ENCODE data around the gene FZD2.

Gene FZD2

DNA sequence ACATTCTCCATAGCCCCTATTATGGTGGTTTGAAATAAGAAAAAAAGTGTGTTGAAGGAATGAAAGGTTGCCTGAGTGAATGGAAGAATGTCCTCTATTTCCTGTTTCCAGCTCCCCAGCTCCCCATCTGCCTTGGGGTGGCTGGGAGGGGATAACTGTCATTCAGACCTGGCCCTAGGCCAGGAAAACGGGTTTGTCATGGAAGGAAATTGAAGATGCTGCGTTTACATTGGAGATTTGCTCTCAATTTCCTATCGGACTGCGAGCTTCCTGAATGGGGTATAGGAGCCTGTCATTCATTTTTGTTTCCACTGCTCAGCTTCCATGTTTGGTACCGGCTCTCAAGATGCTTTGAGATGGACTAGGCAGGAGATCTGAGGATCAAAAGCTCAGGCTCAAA, 2.2 kb upstream of the FZD2 start:
- Histone ChIP-seq H3K9me3 (replicated peaks in 1 of 11) (no peaks in the 10 kb centered on the region), H3K27me3 (no peaks in the 10 kb centered on the region), H3K4me1 (peaks cover 39 to 48% (median 42%) of the 10 kb centered on the region in 10 experiments), H3K36me3 (peaks cover 0 to 10% (median 0%) of the 10 kb centered on the region in 11 experiments; a peak in 5 of 22 replicates), H3K9ac (peak overlapping the region in 3 of 11 experiments; percentile 89 to 96 (median 93); a peak in 3 of 22 replicates), H3K27ac (no peak overlapping the region; a peak in 1 of 22 replicates), H4K20me1 (peaks cover 0 to 20% (median 0%) of the 10 kb centered on the region in 11 experiments; a peak in 6 of 22 replicates), H3K4me2 (peak overlapping the region; percentile 85 to 99 (median 90); a peak in 21 of 22 replicates), H3K4me3 (no peak overlapping the region; a peak in 1 of 20 replicates)
- TF ChIP-seq Cebpa-rat (IDR thresholded peaks at IDR 0.05) = no peak

DNA sequence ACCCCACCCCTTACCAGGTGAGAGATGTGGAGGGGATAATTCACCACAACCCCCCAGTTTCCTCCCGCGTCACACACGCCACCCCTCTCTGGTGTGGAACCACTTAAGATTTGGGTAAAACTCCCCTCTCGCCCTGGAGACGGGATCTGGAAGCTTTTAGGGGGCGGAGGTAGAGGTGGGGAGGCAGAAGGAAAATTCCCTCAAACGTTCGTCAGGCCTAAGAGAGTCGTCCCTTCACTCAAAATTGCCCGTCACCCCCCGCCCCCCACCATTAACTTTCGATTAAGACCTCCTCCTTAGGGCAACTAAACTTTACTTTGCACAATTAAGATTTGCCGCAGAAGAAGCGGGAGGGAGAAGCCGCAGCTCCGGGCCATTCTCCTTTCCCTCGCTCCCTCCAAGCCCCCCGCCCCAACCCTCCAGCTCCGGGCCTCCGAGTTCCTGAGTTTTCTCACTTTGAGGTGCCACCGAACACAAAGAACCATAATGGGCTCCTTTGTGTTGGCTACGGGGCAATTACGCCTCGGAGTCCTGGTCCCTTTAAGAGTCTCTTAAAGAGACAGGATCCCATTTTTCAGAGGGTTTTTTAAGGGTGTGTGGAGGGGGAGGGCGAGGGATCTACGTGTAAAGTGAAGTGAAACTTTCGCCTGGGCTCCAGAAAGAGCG, 985 bp upstream of the FZD2 start:
- peak overlapping the region; percentile 85 to 99 (median 90) for H3K4me2 ChIP-seq
- H3K27ac ChIP-seq = peak overlapping the region; percentile 79 to 98 (median 93)
- peaks cover 0 to 29% (median 0%) of the 10 kb centered on the region in 11 experiments; a peak in 6 of 22 replicates for H4K20me1 ChIP-seq
- H3K36me3 ChIP-seq = peaks cover 0 to 10% (median 0%) of the 10 kb centered on the region in 11 experiments; a peak in 6 of 22 replicates
- H3K9me3 ChIP-seq (replicated peaks in 1 of 11) = no peaks in the 10 kb centered on the region
- H3K4me3 ChIP-seq = peak overlapping the region; percentile 64 to 78 (median 72)
- no peak for TF ChIP-seq Cebpa-rat (IDR thresholded peaks at IDR 0.05)
- H3K4me1 ChIP-seq = peaks cover 46 to 54% (median 51%) of the 10 kb centered on the region in 10 experiments
- peak overlapping the region; percentile 87 to 97 (median 93) for H3K9ac ChIP-seq
- no peaks in the 10 kb centered on the region for H3K27me3 ChIP-seq

DNA sequence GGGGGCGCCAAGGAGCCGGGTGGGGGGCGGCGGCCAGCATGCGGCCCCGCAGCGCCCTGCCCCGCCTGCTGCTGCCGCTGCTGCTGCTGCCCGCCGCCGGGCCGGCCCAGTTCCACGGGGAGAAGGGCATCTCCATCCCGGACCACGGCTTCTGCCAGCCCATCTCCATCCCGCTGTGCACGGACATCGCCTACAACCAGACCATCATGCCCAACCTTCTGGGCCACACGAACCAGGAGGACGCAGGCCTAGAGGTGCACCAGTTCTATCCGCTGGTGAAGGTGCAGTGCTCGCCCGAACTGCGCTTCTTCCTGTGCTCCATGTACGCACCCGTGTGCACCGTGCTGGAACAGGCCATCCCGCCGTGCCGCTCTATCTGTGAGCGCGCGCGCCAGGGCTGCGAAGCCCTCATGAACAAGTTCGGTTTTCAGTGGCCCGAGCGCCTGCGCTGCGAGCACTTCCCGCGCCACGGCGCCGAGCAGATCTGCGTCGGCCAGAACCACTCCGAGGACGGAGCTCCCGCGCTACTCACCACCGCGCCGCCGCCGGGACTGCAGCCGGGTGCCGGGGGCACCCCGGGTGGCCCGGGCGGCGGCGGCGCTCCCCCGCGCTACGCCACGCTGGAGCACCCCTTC, 484 bp downstream of the FZD2 start:
- H4K20me1 ChIP-seq = peaks cover 0 to 37% (median 0%) of the 10 kb centered on the region in 11 experiments; a peak in 6 of 22 replicates
- TF ChIP-seq Cebpa-rat (IDR thresholded peaks at IDR 0.05) = no peak
- H3K4me2 ChIP-seq = peak overlapping the region; percentile 85 to 99 (median 96)
- peak overlapping the region in 9 of 11 experiments; percentile 43 to 98 (median 92); a peak in 17 of 22 replicates for H3K27ac ChIP-seq
- no peaks in the 10 kb centered on the region for H3K27me3 ChIP-seq
- peaks cover 54 to 69% (median 57%) of the 10 kb centered on the region in 10 experiments for H3K4me1 ChIP-seq
- peak overlapping the region; percentile 70 to 96 (median 88); a peak in 21 of 22 replicates for H3K9ac ChIP-seq
- H3K36me3 ChIP-seq = peaks cover 0 to 10% (median 0%) of the 10 kb centered on the region in 11 experiments; a peak in 6 of 22 replicates
- H3K4me3 ChIP-seq = peak overlapping the region; percentile 64 to 78 (median 72)
- H3K9me3 ChIP-seq (replicated peaks in 1 of 11) = no peaks in the 10 kb centered on the region

DNA sequence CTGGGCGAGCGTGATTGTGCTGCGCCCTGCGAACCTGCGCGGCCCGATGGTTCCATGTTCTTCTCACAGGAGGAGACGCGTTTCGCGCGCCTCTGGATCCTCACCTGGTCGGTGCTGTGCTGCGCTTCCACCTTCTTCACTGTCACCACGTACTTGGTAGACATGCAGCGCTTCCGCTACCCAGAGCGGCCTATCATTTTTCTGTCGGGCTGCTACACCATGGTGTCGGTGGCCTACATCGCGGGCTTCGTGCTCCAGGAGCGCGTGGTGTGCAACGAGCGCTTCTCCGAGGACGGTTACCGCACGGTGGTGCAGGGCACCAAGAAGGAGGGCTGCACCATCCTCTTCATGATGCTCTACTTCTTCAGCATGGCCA, 1.0 kb downstream of the FZD2 start:
- H3K4me1 ChIP-seq = peaks cover 54 to 69% (median 57%) of the 10 kb centered on the region in 10 experiments
- no peaks in the 10 kb centered on the region for H3K9me3 ChIP-seq (replicated peaks in 1 of 11)
- H3K27me3 ChIP-seq = no peaks in the 10 kb centered on the region
- no peak for TF ChIP-seq Cebpa-rat (IDR thresholded peaks at IDR 0.05)
- peak overlapping the region; percentile 64 to 78 (median 72) for H3K4me3 ChIP-seq
- H3K4me2 ChIP-seq = peak overlapping the region; percentile 85 to 99 (median 96)
- peak overlapping the region; percentile 70 to 96 (median 88); a peak in 21 of 22 replicates for H3K9ac ChIP-seq
- peaks cover 0 to 10% (median 0%) of the 10 kb centered on the region in 11 experiments; a peak in 7 of 22 replicates for H3K36me3 ChIP-seq
- peak overlapping the region in 9 of 11 experiments; percentile 43 to 98 (median 92); a peak in 17 of 22 replicates for H3K27ac ChIP-seq
- H4K20me1 ChIP-seq = peaks cover 0 to 37% (median 0%) of the 10 kb centered on the region in 11 experiments; a peak in 6 of 22 replicates

DNA sequence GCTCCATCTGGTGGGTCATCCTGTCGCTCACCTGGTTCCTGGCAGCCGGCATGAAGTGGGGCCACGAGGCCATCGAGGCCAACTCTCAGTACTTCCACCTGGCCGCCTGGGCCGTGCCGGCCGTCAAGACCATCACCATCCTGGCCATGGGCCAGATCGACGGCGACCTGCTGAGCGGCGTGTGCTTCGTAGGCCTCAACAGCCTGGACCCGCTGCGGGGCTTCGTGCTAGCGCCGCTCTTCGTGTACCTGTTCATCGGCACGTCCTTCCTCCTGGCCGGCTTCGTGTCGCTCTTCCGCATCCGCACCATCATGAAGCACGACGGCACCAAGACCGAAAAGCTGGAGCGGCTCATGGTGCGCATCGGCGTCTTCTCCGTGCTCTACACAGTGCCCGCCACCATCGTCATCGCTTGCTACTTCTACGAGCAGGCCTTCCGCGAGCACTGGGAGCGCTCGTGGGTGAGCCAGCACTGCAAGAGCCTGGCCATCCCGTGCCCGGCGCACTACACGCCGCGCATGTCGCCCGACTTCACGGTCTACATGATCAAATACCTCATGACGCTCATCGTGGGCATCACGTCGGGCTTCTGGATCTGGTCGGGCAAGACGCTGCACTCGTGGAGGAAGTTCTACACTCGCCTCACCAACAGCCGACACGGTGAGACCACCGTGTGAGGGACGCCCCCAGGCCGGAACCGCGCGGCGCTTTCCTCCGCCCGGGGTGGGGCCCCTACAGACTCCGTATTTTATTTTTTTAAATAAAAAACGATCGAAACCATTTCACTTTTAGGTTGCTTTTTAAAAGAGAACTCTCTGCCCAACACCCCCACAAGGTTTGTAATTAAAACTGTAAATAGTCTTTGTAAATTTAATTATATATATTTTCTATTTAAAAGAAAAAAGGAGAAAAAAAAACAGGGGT, 1.7 kb downstream of the FZD2 start:
- peaks cover 54 to 69% (median 57%) of the 10 kb centered on the region in 10 experiments for H3K4me1 ChIP-seq
- H3K27ac ChIP-seq = peak overlapping the region in 3 of 11 experiments; percentile 19 to 89 (median 21); a peak in 5 of 22 replicates
- peaks cover 0 to 5% (median 0%) of the 10 kb centered on the region in 11 experiments; a peak in 3 of 22 replicates for H3K9me3 ChIP-seq (replicated peaks in 1 of 11)
- peak overlapping the region; percentile 64 to 78 (median 72) for H3K4me3 ChIP-seq
- H3K27me3 ChIP-seq = no peaks in the 10 kb centered on the region
- no peak for TF ChIP-seq Cebpa-rat (IDR thresholded peaks at IDR 0.05)
- peak overlapping the region in 10 of 11 experiments; percentile 18 to 96 (median 58); a peak in 19 of 22 replicates for H3K9ac ChIP-seq
- peaks cover 0 to 37% (median 0%) of the 10 kb centered on the region in 11 experiments; a peak in 6 of 22 replicates for H4K20me1 ChIP-seq
- peak overlapping the region; percentile 85 to 99 (median 96) for H3K4me2 ChIP-seq
- H3K36me3 ChIP-seq = peaks cover 0 to 10% (median 0%) of the 10 kb centered on the region in 11 experiments; a peak in 7 of 22 replicates

DNA sequence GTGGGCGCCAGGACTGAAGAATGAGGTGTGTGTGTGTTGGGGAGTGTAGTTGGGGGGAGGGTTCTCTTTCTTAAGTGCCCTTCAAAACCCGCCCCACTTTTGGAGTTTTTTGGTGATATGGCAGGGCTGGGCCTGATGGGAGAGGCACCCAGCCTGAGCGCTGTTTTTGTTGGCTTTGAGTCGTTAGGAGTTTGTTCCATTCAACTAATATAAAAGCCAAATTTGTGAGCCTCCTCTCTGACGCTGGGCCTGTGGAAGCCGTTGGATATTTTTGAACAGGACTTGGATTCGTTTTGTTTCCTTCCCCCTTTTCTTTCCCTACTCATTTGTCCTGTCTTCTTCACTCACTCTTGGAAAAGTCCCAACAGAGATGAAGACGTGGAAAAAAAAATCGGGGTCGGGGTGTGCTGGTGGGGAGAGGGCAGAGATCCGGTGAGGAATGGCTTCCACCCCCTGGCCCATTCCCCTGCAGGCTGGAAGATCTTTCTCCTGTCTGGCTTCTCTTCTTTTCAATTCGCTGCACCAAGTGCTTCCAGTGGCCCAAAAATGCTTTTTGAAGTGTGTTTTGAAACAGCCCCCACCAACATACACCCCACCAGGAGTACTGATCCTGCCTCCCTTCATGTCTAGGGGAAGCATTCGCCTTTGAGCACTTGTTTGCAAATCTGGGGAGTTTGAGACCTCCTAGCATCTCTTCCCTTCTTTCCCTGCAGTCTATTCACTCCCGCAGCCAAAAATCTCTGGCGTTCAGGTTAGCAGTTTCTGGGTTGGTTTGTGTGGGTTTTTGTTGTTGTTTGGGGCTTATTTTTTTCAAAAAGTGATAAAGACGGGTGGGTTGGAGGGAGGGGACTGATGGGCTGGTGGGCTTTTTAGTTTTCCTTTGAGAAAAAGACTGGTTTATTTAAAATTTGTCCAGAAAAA, 2.6 kb downstream of the FZD2 start:
- peaks cover 0 to 10% (median 0%) of the 10 kb centered on the region in 11 experiments; a peak in 7 of 22 replicates for H3K36me3 ChIP-seq
- peak overlapping the region; percentile 85 to 99 (median 96) for H3K4me2 ChIP-seq
- H3K27ac ChIP-seq = peak overlapping the region in 2 of 11 experiments; percentile 19 to 21; a peak in 2 of 22 replicates
- peak overlapping the region in 10 of 11 experiments; percentile 18 to 78 (median 53); a peak in 19 of 22 replicates for H3K9ac ChIP-seq
- peaks cover 0 to 37% (median 0%) of the 10 kb centered on the region in 11 experiments; a peak in 6 of 22 replicates for H4K20me1 ChIP-seq
- H3K4me1 ChIP-seq = peaks cover 52 to 65% (median 55%) of the 10 kb centered on the region in 10 experiments
- TF ChIP-seq Cebpa-rat (IDR thresholded peaks at IDR 0.05) = no peak
- H3K27me3 ChIP-seq = no peaks in the 10 kb centered on the region
- peak overlapping the region; percentile 64 to 78 (median 72); a peak in 18 of 20 replicates for H3K4me3 ChIP-seq
- H3K9me3 ChIP-seq (replicated peaks in 1 of 11) = peaks cover 2 to 14% (median 5%) of the 10 kb centered on the region in 11 experiments; a peak in 20 of 22 replicates

DNA sequence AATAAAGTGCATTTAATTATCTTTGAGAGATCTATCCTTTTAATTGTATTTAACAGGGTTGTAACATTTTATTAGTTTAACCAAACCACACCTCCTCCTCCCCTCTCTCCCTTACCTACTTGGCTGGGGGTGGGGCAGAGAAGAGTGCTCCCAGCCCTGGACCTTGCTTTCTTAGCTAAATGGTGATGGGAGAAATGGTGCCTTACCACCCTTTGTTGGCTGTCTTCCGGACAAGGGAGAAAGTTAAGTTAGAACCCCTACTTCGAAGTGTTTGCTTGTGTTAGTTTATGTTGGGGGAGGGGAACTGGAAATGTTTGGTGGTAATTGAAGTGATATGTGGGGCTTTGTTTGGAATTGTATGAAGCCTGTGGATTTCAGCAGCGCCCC, 3.9 kb downstream of the FZD2 start:
- H3K9ac ChIP-seq = no peak overlapping the region
- peaks cover 15 to 27% (median 19%) of the 10 kb centered on the region in 11 experiments for H3K9me3 ChIP-seq (replicated peaks in 1 of 11)
- H4K20me1 ChIP-seq = peaks cover 0 to 37% (median 0%) of the 10 kb centered on the region in 11 experiments; a peak in 6 of 22 replicates
- H3K27me3 ChIP-seq = no peaks in the 10 kb centered on the region
- no peak overlapping the region for H3K4me3 ChIP-seq
- no peak for TF ChIP-seq Cebpa-rat (IDR thresholded peaks at IDR 0.05)
- H3K36me3 ChIP-seq = peaks cover 0 to 12% (median 7%) of the 10 kb centered on the region in 11 experiments; a peak in 8 of 22 replicates
- peaks cover 41 to 52% (median 42%) of the 10 kb centered on the region in 10 experiments for H3K4me1 ChIP-seq
- no peak overlapping the region for H3K27ac ChIP-seq
- H3K4me2 ChIP-seq = peak overlapping the region in 10 of 11 experiments; percentile 13 to 99 (median 96); a peak in 16 of 22 replicates

All from BLaER1 treated with 17β-estradiol and CSF1 and Interleukin-3, amounts not matched to agents 10 nM and 100 nM (cell line).